GM23338 (cell line): ENCODE data around the gene BCAS1. TPM values are rescaled to one million over a fixed set of nuclear protein-coding genes. Genes with fewer than 3 reads are reported as not detected.

Source experiments
- ATAC-seq: fragments of 200-7000 bp; cut with Tn5 transposase; 3 replicates; pipeline ENCODE4 v1.9.1; 2020
- DNase-seq: peaks from one replicate; pipeline ENCODE4 v3.0.0-alpha.2; 2015; ENCODE audit warnings: low spot score
- H2AFZ ChIP-seq: fragments of 200-600 bp; sonication (generic); 2 replicates; pipeline ENCODE4 v1.8.0; 2016; ENCODE audit warnings: antibody characterized with exemption, mild to moderate bottlenecking, moderate library complexity
- H3F3A ChIP-seq: fragments of 200-600 bp; sonication (generic); replicated peaks from 2 replicates; pipeline ENCODE4 v1.8.0; 2017; ENCODE audit warnings: antibody characterized with exemption, mixed run types, low read depth
- H3K27ac ChIP-seq: fragments of 200-600 bp; sonication (generic); 2 replicates; pipeline ENCODE4 v1.6.1; 2016; ENCODE audit warnings: low read depth
- H3K27me3 ChIP-seq: fragments of 200-600 bp; sonication (generic); 2 replicates; pipeline ENCODE4 v1.8.0; 2016; ENCODE audit warnings: mild to moderate bottlenecking, mixed run types, moderate library complexity; ENCODE audit not compliant: insufficient read depth
- H3K36me3 ChIP-seq: fragments of 200-600 bp; sonication (generic); 2 replicates; pipeline ENCODE4 v1.8.0; 2016; ENCODE audit warnings: mild to moderate bottlenecking; ENCODE audit not compliant: insufficient read depth
- H3K4me1 ChIP-seq: fragments of 200-600 bp; sonication (generic); 2 replicates; pipeline ENCODE4 v1.8.0; 2016; ENCODE audit warnings: mild to moderate bottlenecking, moderate library complexity; ENCODE audit not compliant: insufficient read depth
- H3K4me2 ChIP-seq: fragments of 200-600 bp; sonication (generic); 2 replicates; pipeline ENCODE4 v1.7.1; 2017; ENCODE audit warnings: mixed run types
- H3K4me3 ChIP-seq: fragments of 200-600 bp; sonication (generic); 2 replicates; pipeline ENCODE4 v1.6.1; 2016; ENCODE audit warnings: mixed run types
- H3K79me2 ChIP-seq: fragments of 200-600 bp; sonication (generic); replicated peaks from 2 replicates; pipeline ENCODE4 v1.8.0; 2017; ENCODE audit warnings: mild to moderate bottlenecking; ENCODE audit not compliant: insufficient read depth
- H3K9me2 ChIP-seq: fragments of 200-600 bp; sonication (generic); 2 replicates; pipeline ENCODE4 v1.8.0; 2017; ENCODE audit not compliant: insufficient read depth
- H4K20me1 ChIP-seq: fragments of 200-600 bp; sonication (generic); replicated peaks from 2 replicates; pipeline ENCODE4 v1.8.0; 2017; ENCODE audit warnings: mild to moderate bottlenecking; ENCODE audit not compliant: insufficient read depth
- H3K27ac Mint-ChIP-seq: 2 replicates; pipeline ENCODE4 v1.8.0; 2020; ENCODE audit warnings: inconsistent platforms, mild to moderate bottlenecking, moderate library complexity, mixed read lengths
- H3K27me3 Mint-ChIP-seq: 3 replicates; pipeline ENCODE4 v1.8.0; 2022; ENCODE audit warnings: low read depth, mild to moderate bottlenecking, moderate library complexity, mixed read lengths, inconsistent platforms; ENCODE audit not compliant: insufficient read depth, poor library complexity
- H3K36me3 Mint-ChIP-seq: 3 replicates; pipeline ENCODE4 v1.8.0; 2021; ENCODE audit warnings: low read depth, mild to moderate bottlenecking, inconsistent platforms, moderate library complexity, mixed read lengths
- H3K4me1 Mint-ChIP-seq: 3 replicates; pipeline ENCODE4 v1.8.0; 2020; ENCODE audit warnings: mild to moderate bottlenecking, inconsistent platforms, mixed read lengths
- H3K4me3 Mint-ChIP-seq: 3 replicates; pipeline ENCODE4 v1.8.0; 2021; ENCODE audit warnings: moderate library complexity, mild to moderate bottlenecking, inconsistent platforms, mixed read lengths
- H3K9me3 Mint-ChIP-seq: 3 replicates; pipeline ENCODE4 v1.8.0; 2020; ENCODE audit warnings: moderate library complexity, mild to moderate bottlenecking, inconsistent platforms, mixed read lengths
- ETS1 ChIP-seq: IDR thresholded peaks from 2 replicates; pipeline ENCODE4 v1.6.1; 2016; ENCODE audit warnings: antibody characterized with exemption
- EZH2phosphoT487 ChIP-seq: fragments of 200-600 bp; sonication (generic); IDR thresholded peaks from one replicate; pipeline ENCODE4 v1.8.1; 2018; ENCODE audit warnings: antibody characterized with exemption; ENCODE audit not compliant: unreplicated experiment
- JUNB ChIP-seq: IDR thresholded peaks from one replicate; pipeline ENCODE4 v1.6.1; 2016; ENCODE audit warnings: antibody characterized with exemption; ENCODE audit not compliant: unreplicated experiment
- NANOG ChIP-seq: IDR thresholded peaks from 2 replicates; pipeline ENCODE4 v1.6.1; 2016; ENCODE audit warnings: antibody characterized with exemption, borderline replicate concordance
- STAT1 ChIP-seq: IDR thresholded peaks from one replicate; pipeline ENCODE4 v1.6.1; 2016; ENCODE audit warnings: antibody characterized with exemption; ENCODE audit not compliant: unreplicated experiment
- ZNF331 ChIP-seq: fragments of 250-450 bp; sonication (Bioruptor Pico); IDR thresholded peaks from 2 replicates; pipeline ENCODE4 v1.5.0; 2020; ENCODE audit warnings: low read depth, mild to moderate bottlenecking, moderate library complexity
- ZNF462 ChIP-seq: fragments of 250-450 bp; sonication (Bioruptor Pico); IDR thresholded peaks from 2 replicates; pipeline ENCODE4 v1.5.0; 2020; ENCODE audit warnings: mild to moderate bottlenecking, moderate library complexity
- polyA plus RNA-seq: library from polyadenylated mRNA; unstranded; fragments of >200 nt; fragmentation: Nextera tagmentation; extraction: Ambion mirVana; gene quantifications from 2 replicates; pipeline ENCODE4 v1.2.1, GENCODE V29; 2016
- total RNA-seq: library from RNA; depleted of rRNA; stranded (reverse); fragments of >200 nt; shearing (Covaris generic); gene quantifications from 2 replicates; pipeline ENCODE4 v1.2.3, GENCODE V29; 2014

Gene BCAS1
- total and polyA plus RNA-seq, 2 experiments from 2014 or later, result 0.17 to 0.19 TPM

- no peaks in the 10 kb centered on the region for H3K4me1 Mint-ChIP-seq
- Histone ChIP-seq H3K4me2 (no peak overlapping the region), H3F3A (no peaks in the 10 kb centered on the region), H3K27ac (no peak overlapping the region), H3K4me3 (no peak overlapping the region), H3K36me3 (no peaks in the 10 kb centered on the region), H2AFZ (no peak overlapping the region), H3K4me1 (no peaks in the 10 kb centered on the region), H3K9me2 (no peaks in the 10 kb centered on the region; the same call in 1 of the 2 replicates), H3K79me2 (no peaks in the 10 kb centered on the region), H3K27me3 (no peaks in the 10 kb centered on the region), H4K20me1 (no peaks in the 10 kb centered on the region)
- ATAC-seq (no peak), DNase-seq (no peak)
- TF ChIP-seq NANOG, result no peak
- no peak for TF ChIP-seq ZNF462 (CRISPR knock-in tag)
- TF ChIP-seq ZNF331, result no peak
- TF ChIP-seq ETS1, result no peak
- TF ChIP-seq STAT1, result no peak
- no peak for TF ChIP-seq JUNB
- no peak for TF ChIP-seq EZH2phosphoT487
- no peaks in the 10 kb centered on the region for H3K9me3 Mint-ChIP-seq
- no peak overlapping the region for H3K27ac Mint-ChIP-seq
- no peak overlapping the region for H3K4me3 Mint-ChIP-seq
- H3K27me3 Mint-ChIP-seq, result peaks cover 2% of the 10 kb centered on the region
- no peaks in the 10 kb centered on the region for H3K36me3 Mint-ChIP-seq
These were observed 76.3 kb downstream of the BCAS1 start for GRCh38 chr20:53994088-53994487.
